Adipocyte (in vitro differentiated cells): ENCODE measurements around the gene DND1.

Source experiments
- DNase-seq: peaks from one replicate; pipeline ENCODE4 v3.0.0-alpha.2; 2015; ENCODE audit warnings: low read depth
- H3K27me3 ChIP-seq: replicated peaks from 2 replicates; pipeline ENCODE4 v1.7.0; 2013; ENCODE audit warnings: mild to moderate bottlenecking, low read length, moderate library complexity; ENCODE audit not compliant: control insufficient read depth, insufficient read depth
- H3K36me3 ChIP-seq: 2 replicates; pipeline ENCODE4 v1.7.0; 2013; ENCODE audit warnings: low read length, mild to moderate bottlenecking, moderate library complexity; ENCODE audit not compliant: control insufficient read depth, insufficient read depth, severe bottlenecking
- H3K4me1 ChIP-seq: 2 replicates; pipeline ENCODE4 v1.7.0; 2013; ENCODE audit warnings: mild to moderate bottlenecking, low read length, moderate library complexity; ENCODE audit not compliant: control insufficient read depth, insufficient read depth
- H3K4me3 ChIP-seq: 2 replicates; pipeline ENCODE4 v1.7.0; 2013; ENCODE audit warnings: mild to moderate bottlenecking, low read length, moderate library complexity
- H3K9ac ChIP-seq: 2 replicates; pipeline ENCODE4 v1.7.0; 2013; ENCODE audit warnings: mild to moderate bottlenecking, low read length, moderate library complexity
- H3K9me3 ChIP-seq: 2 replicates; pipeline ENCODE4 v1.7.0; 2013; ENCODE audit warnings: mild to moderate bottlenecking, low read length, moderate library complexity; ENCODE audit not compliant: control insufficient read depth

DND1 gene

GRCh38 chr5:140696891-140697492 lies 23.6 kb upstream of the DND1 start:
- H3K27me3 ChIP-seq: no peaks in the 10 kb centered on the region
- no peak overlapping the region for H3K4me3 ChIP-seq
- H3K9ac ChIP-seq: no peak overlapping the region
- no peaks in the 10 kb centered on the region for H3K9me3 ChIP-seq
- peaks cover 38% of the 10 kb centered on the region for H3K4me1 ChIP-seq
- peaks cover 59% of the 10 kb centered on the region for H3K36me3 ChIP-seq
- DNase-seq: no peak

- Histone ChIP-seq H3K36me3 (peaks cover 56% of the 10 kb centered on the region), H3K9me3 (no peaks in the 10 kb centered on the region), H3K4me1 (peaks cover 30% of the 10 kb centered on the region), H3K9ac (no peak overlapping the region), H3K4me3 (no peak overlapping the region), H3K27me3 (no peaks in the 10 kb centered on the region)
- DNase-seq: no peak
Measured at GRCh38 chr5:140694276-140694675, 20.9 kb upstream of the DND1 start.

- DNase-seq: peak; percentile 98
- Histone ChIP-seq H3K9ac (peak within 1 kb of the TSS; percentile 96), H3K27me3 (no peaks in the 10 kb centered on the region), H3K36me3 (peaks cover 36% of the 10 kb centered on the region), H3K4me3 (peak within 1 kb of the TSS; percentile 92), H3K4me1 (peaks cover 30% of the 10 kb centered on the region), H3K9me3 (no peaks in the 10 kb centered on the region)
Measured at GRCh38 chr5:140690941-140691924, 17.9 kb upstream of the DND1 start, which contains the start of the genes HARS1 and HARS2. TSS of gene HARS1 (minus strand) at chr5:140691370. CDS start at chr5:140691304, 66 bp downstream. TSS of gene HARS2 (plus strand) at chr5:140691455. CDS start at chr5:140691649, 194 bp downstream.

GRCh38 chr5:140690376-140690932 lies 17.1 kb upstream of the DND1 start:
- DNase-seq: no peak
- Histone ChIP-seq H3K9me3 (no peaks in the 10 kb centered on the region), H3K27me3 (no peaks in the 10 kb centered on the region), H3K36me3 (peaks cover 28% of the 10 kb centered on the region), H3K4me1 (peaks cover 30% of the 10 kb centered on the region), H3K9ac (peak overlapping the region; percentile 96), H3K4me3 (peak overlapping the region; percentile 92)

GRCh38 chr5:140678993-140679392 lies 5.6 kb upstream of the DND1 start:
- no peaks in the 10 kb centered on the region for H3K9me3 ChIP-seq
- DNase-seq: no peak
- no peak overlapping the region for H3K9ac ChIP-seq
- H3K4me3 ChIP-seq: no peak overlapping the region
- H3K36me3 ChIP-seq: peaks cover 73% of the 10 kb centered on the region
- H3K27me3 ChIP-seq: no peaks in the 10 kb centered on the region
- no peaks in the 10 kb centered on the region for H3K4me1 ChIP-seq

GRCh38 chr5:140677947-140678346 lies 4.6 kb upstream of the DND1 start:
- Histone ChIP-seq H3K27me3 (no peaks in the 10 kb centered on the region), H3K4me1 (no peaks in the 10 kb centered on the region), H3K36me3 (peaks cover 74% of the 10 kb centered on the region), H3K4me3 (no peak overlapping the region), H3K9ac (no peak overlapping the region), H3K9me3 (no peaks in the 10 kb centered on the region)
- no peak for DNase-seq

- H3K9me3 ChIP-seq: no peaks in the 10 kb centered on the region
- peaks cover 74% of the 10 kb centered on the region for H3K36me3 ChIP-seq
- H3K4me1 ChIP-seq: no peaks in the 10 kb centered on the region
- H3K27me3 ChIP-seq: no peaks in the 10 kb centered on the region
- H3K4me3 ChIP-seq: no peak overlapping the region
- H3K9ac ChIP-seq: no peak overlapping the region
- no peak for DNase-seq
Measured at GRCh38 chr5:140674629-140675028, 1.3 kb upstream of the DND1 start.

- Histone ChIP-seq H3K9ac (no peak overlapping the region), H3K4me1 (no peaks in the 10 kb centered on the region), H3K9me3 (no peaks in the 10 kb centered on the region), H3K27me3 (no peaks in the 10 kb centered on the region), H3K36me3 (peaks cover 74% of the 10 kb centered on the region), H3K4me3 (no peak overlapping the region)
- DNase-seq: no peak
Measured at GRCh38 chr5:140674211-140674610, 835 bp upstream of the DND1 start.

GRCh38 chr5:140672455-140673186 lies 755 bp downstream of the DND1 start:
- Histone ChIP-seq H3K9ac (no peak overlapping the region), H3K9me3 (no peaks in the 10 kb centered on the region), H3K4me1 (no peaks in the 10 kb centered on the region), H3K4me3 (peak overlapping the region; percentile 31), H3K36me3 (peaks cover 77% of the 10 kb centered on the region), H3K27me3 (no peaks in the 10 kb centered on the region)
- DNase-seq: peak; percentile 37

- Histone ChIP-seq H3K36me3 (peaks cover 73% of the 10 kb centered on the region), H3K9ac (no peak overlapping the region)
Measured at GRCh38 chr5:140671472-140672125, 1.8 kb downstream of the DND1 start.

More at GRCh38 chr5:140671472-140672125, 1.8 kb downstream of the DND1 start:
- Histone ChIP-seq H3K9me3 (no peaks in the 10 kb centered on the region), H3K4me3 (no peak overlapping the region), H3K4me1 (peaks cover 1% of the 10 kb centered on the region), H3K27me3 (no peaks in the 10 kb centered on the region)
- no peak for DNase-seq
